ENCODE data around the gene ASXL1.

ASXL1 gene

GRCh38 chr20:32468313-32468640 lies 110.1 kb downstream of the ASXL1 start:
- no peak for DNase-seq

- no peak for DNase-seq
Observed at GRCh38 chr20:32468860-32469259, 110.7 kb downstream of the ASXL1 start.

- no peak for DNase-seq
Observed at GRCh38 chr20:32470025-32470861, 112.1 kb downstream of the ASXL1 start.

- DNase-seq, result no peak
Observed at GRCh38 chr20:32470940-32471339, 112.8 kb downstream of the ASXL1 start.

GRCh38 chr20:32472581-32473207 lies 114.6 kb downstream of the ASXL1 start:
- no peak for DNase-seq

GRCh38 chr20:32473231-32474008 lies 115.3 kb downstream of the ASXL1 start:
- no peak for DNase-seq

GRCh38 chr20:32474009-32474716 lies 116.0 kb downstream of the ASXL1 start:
- DNase-seq, result no peak

GRCh38 chr20:32474717-32474966 lies 116.5 kb downstream of the ASXL1 start:
- DNase-seq, result no peak

- no peak for DNase-seq
Observed at GRCh38 chr20:32474967-32475811, 117.1 kb downstream of the ASXL1 start.

GRCh38 chr20:32476684-32477593 lies 118.8 kb downstream of the ASXL1 start:
- DNase-seq, result no peak

- no peak for DNase-seq
Observed at GRCh38 chr20:32477594-32478512, 119.7 kb downstream of the ASXL1 start.

- DNase-seq, result no peak
Observed at GRCh38 chr20:32478576-32478975, 120.4 kb downstream of the ASXL1 start.

- no peak for DNase-seq
Observed at GRCh38 chr20:32479012-32479411, 120.9 kb downstream of the ASXL1 start.

GRCh38 chr20:32479697-32480171 lies 121.6 kb downstream of the ASXL1 start:
- DNase-seq, result no peak

GRCh38 chr20:32480371-32481241 lies 122.5 kb downstream of the ASXL1 start:
- no peak for DNase-seq

- DNase-seq, result no peak
Observed at GRCh38 chr20:32481311-32482142, 123.4 kb downstream of the ASXL1 start.

GRCh38 chr20:32482143-32482441 lies 124.0 kb downstream of the ASXL1 start:
- DNase-seq, result no peak
